Stomach (tissue), 9 donors: ENCODE results near the gene RBM7. TPM values are rescaled to one million over a fixed set of nuclear protein-coding genes. Genes with fewer than 3 reads are reported as not detected.

Experiments
- DNase-seq, 2 donors: peaks; one replicate each; pipeline versions ENCODE4 v3.0.0 to v3.0.0-alpha.2; 2013 to 2019
- H3K27ac ChIP-seq, 5 donors: fragments of 200-600 bp in 4 of 5; sonication (generic) in 4 of 5; one replicate each; pipeline ENCODE4 v1.5.1; 2013 to 2019; ENCODE audit warnings: mild to moderate bottlenecking in 1 of 5, moderate library complexity in 1 of 5
- H3K27me3 ChIP-seq, 3 donors: fragments of 200-600 bp; sonication (generic); one replicate each; pipeline ENCODE4 v1.5.1; 2017 to 2019; ENCODE audit warnings: mixed run types in 1 of 3
- H3K36me3 ChIP-seq, 4 donors: fragments of 200-600 bp; sonication (generic); 1 replicate in 3 of 4; 2 replicates in 1 of 4; pipeline ENCODE4 v1.5.1; 2016 to 2019
- H3K4me1 ChIP-seq, 4 donors: fragments of 200-600 bp; sonication (generic); one replicate each; pipeline ENCODE4 v1.5.1; 2016 to 2019
- H3K4me3 ChIP-seq, 4 donors: fragments of 200-600 bp; sonication (generic) in 3 of 4; one replicate each; pipeline ENCODE4 v1.5.1; 2016 to 2019; ENCODE audit warnings: mild to moderate bottlenecking in 1 of 4
- H3K9me3 ChIP-seq, 4 donors: fragments of 200-600 bp; sonication (generic); one replicate each; pipeline ENCODE4 v1.5.1; 2016 to 2019
- CTCF ChIP-seq, 7 experiments: fragments of 450-650 bp in 4 of 7; fragments of 200-600 bp in 3 of 7; sonication (generic) in 3 of 7; IDR thresholded peaks; one replicate each; pipeline ENCODE4 v1.5.1; 2016 to 2019; ENCODE audit warnings: antibody characterized with exemption in 7 of 7, control low read depth in 2 of 7, mild to moderate bottlenecking in 1 of 7
- EP300 ChIP-seq: sonication (generic); formaldehyde crosslinking; IDR thresholded peaks from one replicate; pipeline ENCODE4 v1.6.1; 2017; ENCODE audit warnings: antibody characterized with exemption
- POLR2A ChIP-seq, 4 donors: fragments of 450-650 bp; IDR thresholded peaks; one replicate each; pipeline ENCODE4 v1.6.1; 2016; ENCODE audit warnings: antibody characterized with exemption in 4 of 4, control low read depth in 2 of 4, mild to moderate bottlenecking in 1 of 4, moderate library complexity in 1 of 4
- POLR2AphosphoS5 ChIP-seq, 3 donors: sonication (generic); formaldehyde crosslinking; IDR thresholded peaks; one replicate each; pipeline ENCODE4 v1.6.1; 2016; ENCODE audit warnings: antibody characterized with exemption in 3 of 3
- WGBS, 5 donors: extraction: QIAGEN DNeasy Blood & Tissue Kit in 3 of 5; methylation state at CpG; one replicate each; pipeline versions ENCODE4 v1.1.5 to v1.1.7; 2013 to 2018; 5-methylcytosine and 5-hydroxymethylcytosine counted together
- intact Hi-C: fragments of 100-400 bp; cut with DNase I; formaldehyde crosslinking; loops from one replicate; pipeline ENCODE4 v1.15.1; 2023; ENCODE audit warnings: low total_unique reads
- polyA plus RNA-seq, 3 donors: library from polyadenylated mRNA; stranded (reverse); fragments of 200-250 nt; gene quantifications; one replicate each; pipeline ENCODE4 v1.2.3, GENCODE V29; 2013
- total RNA-seq, 5 donors: library from RNA; depleted of rRNA; stranded (reverse); fragments of >200 nt; gene quantifications; one replicate each; pipeline versions ENCODE4 v1.1.0 to v1.2.3, GENCODE V29; 2014 to 2016
- donor health status: healthy with polysubstance abuse.
- donor health status: Bipolar disorder and iron deficiency.
- donor health status: healthy.

RBM7 gene
- total and polyA plus RNA-seq, 8 donors: 4.8 to 41.5 (median 17.4) TPM

- TF ChIP-seq POLR2AphosphoS5 (IDR thresholded peaks at IDR 0.05) (no peak), EP300 (no peak), POLR2A (IDR thresholded peaks at IDR 0.05) (no peak), CTCF (IDR thresholded peaks at IDR 0.05) (no peak)
- peaks cover 0 to 7% (median 0%) of the 10 kb centered on the region in 3 donors for H3K27me3 ChIP-seq
- no peaks in the 10 kb centered on the region for H3K36me3 ChIP-seq
- WGBS, 5 donors: 65 to 79% (median 68%) methylated on average over 9 of the region's 9 CpGs
- H3K27ac ChIP-seq: no peak overlapping the region
- H3K4me3 ChIP-seq: no peak overlapping the region
- intact Hi-C loops: no loop called here
- H3K9me3 ChIP-seq: no peaks in the 10 kb centered on the region
- DNase-seq: no peak
- no peaks in the 10 kb centered on the region for H3K4me1 ChIP-seq
Observed at GRCh38 chr11:114367244-114367957, 33.1 kb upstream of the RBM7 start.

GRCh38 chr11:114368918-114369680 is 31.4 kb upstream of the RBM7 start:
- TF ChIP-seq POLR2A (IDR thresholded peaks at IDR 0.05) (no peak), CTCF (IDR thresholded peaks at IDR 0.05) (no peak), POLR2AphosphoS5 (IDR thresholded peaks at IDR 0.05) (no peak), EP300 (no peak)
- Histone ChIP-seq H3K36me3 (no peaks in the 10 kb centered on the region), H3K9me3 (no peaks in the 10 kb centered on the region), H3K27ac (no peak overlapping the region), H3K27me3 (peaks cover 0 to 9% (median 0%) of the 10 kb centered on the region in 3 donors), H3K4me1 (no peaks in the 10 kb centered on the region), H3K4me3 (no peak overlapping the region)
- 57 to 69% (median 63%) methylated on average over 5 of the region's 5 CpGs for WGBS, 5 donors
- intact Hi-C loops: no loop called here
- DNase-seq: no peak

GRCh38 chr11:114375052-114375451 is 25.4 kb upstream of the RBM7 start:
- TF ChIP-seq POLR2A (IDR thresholded peaks at IDR 0.05): no peak
- no peak for TF ChIP-seq POLR2AphosphoS5 (IDR thresholded peaks at IDR 0.05)
- no peak for TF ChIP-seq EP300
- TF ChIP-seq CTCF (IDR thresholded peaks at IDR 0.05): no peak
- Histone ChIP-seq H3K4me3 (no peak overlapping the region), H3K4me1 (no peaks in the 10 kb centered on the region), H3K36me3 (no peaks in the 10 kb centered on the region), H3K9me3 (no peaks in the 10 kb centered on the region), H3K27ac (no peak overlapping the region), H3K27me3 (peaks cover 0 to 19% (median 0%) of the 10 kb centered on the region in 3 donors)
- WGBS, 5 donors: 90 to 94% (median 90%) methylated on average over 3 of the region's 3 CpGs
- DNase-seq: no peak
- intact Hi-C loops: no loop called here

GRCh38 chr11:114377612-114378267 is 22.7 kb upstream of the RBM7 start:
- intact Hi-C loops: no loop called here
- Histone ChIP-seq H3K4me3 (no peak overlapping the region), H3K27me3 (peaks cover 0 to 9% (median 0%) of the 10 kb centered on the region in 3 donors), H3K4me1 (no peaks in the 10 kb centered on the region), H3K27ac (no peak overlapping the region), H3K36me3 (no peaks in the 10 kb centered on the region), H3K9me3 (no peaks in the 10 kb centered on the region)
- no peak for TF ChIP-seq EP300
- TF ChIP-seq POLR2AphosphoS5 (IDR thresholded peaks at IDR 0.05): no peak
- TF ChIP-seq CTCF (IDR thresholded peaks at IDR 0.05): no peak
- no peak for TF ChIP-seq POLR2A (IDR thresholded peaks at IDR 0.05)
- no peak for DNase-seq
- 86 to 91% (median 87%) methylated on average over 6 to 7 of the region's 7 CpGs for WGBS, 5 donors
